Body of pancreas (tissue), 4 donors: ENCODE data around the gene NF2. TPM values are rescaled to one million over a fixed set of nuclear protein-coding genes. Genes with fewer than 3 reads are reported as not detected.

ENCODE experiments used
- ATAC-seq: fragments of 150-250 bp; one replicate; pipeline ENCODE4 v1.9.1; 2016
- DNase-seq, 4 donors: peaks; one replicate each; pipeline ENCODE4 v3.0.0-alpha.2; 2019
- H3K27ac ChIP-seq, 4 donors: fragments of 200-600 bp; sonication (generic); 1 replicate in 3 of 4; 2 replicates in 1 of 4; pipeline versions ENCODE4 v1.5.1 to v1.6.1; 2016 to 2019; ENCODE audit warnings: mild to moderate bottlenecking in 1 of 4, mixed read lengths in 1 of 4, moderate library complexity in 1 of 4
- H3K27me3 ChIP-seq, 2 donors: fragments of 200-600 bp; sonication (generic); one replicate each; pipeline ENCODE4 v1.6.0; 2016; ENCODE audit warnings: mild to moderate bottlenecking in 1 of 2
- H3K36me3 ChIP-seq, 2 donors: fragments of 200-600 bp; sonication (generic); replicated peaks in 1 of 2; 2 replicates each; pipeline ENCODE4 v1.5.1; 2016; ENCODE audit warnings: low read depth in 2 of 2; ENCODE audit not compliant: insufficient read depth in 1 of 2
- H3K4me1 ChIP-seq: fragments of 200-600 bp; sonication (generic); one replicate; pipeline ENCODE4 v1.6.0; 2016
- H3K4me3 ChIP-seq, 2 donors: fragments of 200-600 bp; sonication (generic); 1 replicate in 1 of 2; 2 replicates in 1 of 2; pipeline ENCODE4 v1.5.1; 2016 to 2019
- H3K9me3 ChIP-seq, 3 donors: fragments of 200-600 bp; sonication (generic); 1 replicate in 2 of 3; 2 replicates in 1 of 3; pipeline ENCODE4 v1.5.1; 2016
- POLR2A ChIP-seq, 3 donors: fragments of 450-650 bp; IDR thresholded peaks; one replicate each; pipeline ENCODE4 v1.6.1; 2016; ENCODE audit warnings: antibody characterized with exemption in 3 of 3, mild to moderate bottlenecking in 2 of 3
- WGBS, 2 donors: methylation state at CpG; one replicate each; pipeline ENCODE4 v1.1.5; 2017; 5-methylcytosine and 5-hydroxymethylcytosine counted together
- intact Hi-C: fragments of 100-400 bp; cut with DNase I; formaldehyde crosslinking; loops from one replicate; pipeline ENCODE4 v1.15.1; 2023
- total RNA-seq, 2 donors: library from RNA; depleted of rRNA; stranded (reverse); fragments of >200 nt; gene quantifications; one replicate each; pipeline ENCODE4 v1.1.0, GENCODE V29; 2016
- TF ChIP-seq, protein P1 (sequence below), 7 experiments: fragments of 450-650 bp in 4 of 7; fragments of 200-600 bp in 3 of 7; sonication (generic) in 3 of 7; IDR thresholded peaks; one replicate each; pipeline ENCODE4 v1.5.1; 2016 to 2019; ENCODE audit warnings: antibody characterized with exemption in 7 of 7

The NF2 gene
- total RNA-seq, 2 donors from 2014 or later: 21.4 to 26.5 TPM

GRCh38 chr22:29689206-29689879, 85.9 kb downstream of the NF2 start:
- Histone ChIP-seq H3K9me3 (no peaks in the 10 kb centered on the region), H3K4me3 (no peak overlapping the region), H3K27ac (no peak overlapping the region), H3K36me3 (peaks cover 0 to 2% of the 10 kb centered on the region in 2 donors), H3K27me3 (no peaks in the 10 kb centered on the region), H3K4me1 (no peaks in the 10 kb centered on the region)
- 83 to 90% methylated on average over 5 of the region's 5 CpGs for WGBS, 2 donors
- no peak for TF ChIP-seq POLR2A (IDR thresholded peaks at IDR 0.05)
- TF ChIP-seq, protein P1, sequence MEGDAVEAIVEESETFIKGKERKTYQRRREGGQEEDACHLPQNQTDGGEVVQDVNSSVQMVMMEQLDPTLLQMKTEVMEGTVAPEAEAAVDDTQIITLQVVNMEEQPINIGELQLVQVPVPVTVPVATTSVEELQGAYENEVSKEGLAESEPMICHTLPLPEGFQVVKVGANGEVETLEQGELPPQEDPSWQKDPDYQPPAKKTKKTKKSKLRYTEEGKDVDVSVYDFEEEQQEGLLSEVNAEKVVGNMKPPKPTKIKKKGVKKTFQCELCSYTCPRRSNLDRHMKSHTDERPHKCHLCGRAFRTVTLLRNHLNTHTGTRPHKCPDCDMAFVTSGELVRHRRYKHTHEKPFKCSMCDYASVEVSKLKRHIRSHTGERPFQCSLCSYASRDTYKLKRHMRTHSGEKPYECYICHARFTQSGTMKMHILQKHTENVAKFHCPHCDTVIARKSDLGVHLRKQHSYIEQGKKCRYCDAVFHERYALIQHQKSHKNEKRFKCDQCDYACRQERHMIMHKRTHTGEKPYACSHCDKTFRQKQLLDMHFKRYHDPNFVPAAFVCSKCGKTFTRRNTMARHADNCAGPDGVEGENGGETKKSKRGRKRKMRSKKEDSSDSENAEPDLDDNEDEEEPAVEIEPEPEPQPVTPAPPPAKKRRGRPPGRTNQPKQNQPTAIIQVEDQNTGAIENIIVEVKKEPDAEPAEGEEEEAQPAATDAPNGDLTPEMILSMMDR (IDR thresholded peaks at IDR 0.05): no peak
- ATAC-seq: no peak
- DNase-seq: no peak
- intact Hi-C loops: no loop called here

GRCh38 chr22:29689880-29690213, 86.4 kb downstream of the NF2 start:
- no peaks in the 10 kb centered on the region for H3K9me3 ChIP-seq
- DNase-seq: peak; percentile 56 to 73 (median 67)
- H3K4me3 ChIP-seq: no peak overlapping the region
- peaks cover 0 to 2% of the 10 kb centered on the region in 2 donors for H3K36me3 ChIP-seq
- no peak overlapping the region for H3K27ac ChIP-seq
- H3K4me1 ChIP-seq: no peaks in the 10 kb centered on the region
- 8 to 10% methylated on average over 8 of the region's 8 CpGs for WGBS, 2 donors
- TF ChIP-seq POLR2A (IDR thresholded peaks at IDR 0.05): no peak
- TF ChIP-seq, protein P1 (IDR thresholded peaks at IDR 0.05): peak; percentile 48 to 77 (median 67)
- intact Hi-C loops: loop anchor here (5.0 to 10.0 kb wide), 2 partner anchors 315 to 397 kb away; no protein-coding TSS in a partner anchor
- peak; percentile 66 for ATAC-seq
- no peaks in the 10 kb centered on the region for H3K27me3 ChIP-seq

DNA sequence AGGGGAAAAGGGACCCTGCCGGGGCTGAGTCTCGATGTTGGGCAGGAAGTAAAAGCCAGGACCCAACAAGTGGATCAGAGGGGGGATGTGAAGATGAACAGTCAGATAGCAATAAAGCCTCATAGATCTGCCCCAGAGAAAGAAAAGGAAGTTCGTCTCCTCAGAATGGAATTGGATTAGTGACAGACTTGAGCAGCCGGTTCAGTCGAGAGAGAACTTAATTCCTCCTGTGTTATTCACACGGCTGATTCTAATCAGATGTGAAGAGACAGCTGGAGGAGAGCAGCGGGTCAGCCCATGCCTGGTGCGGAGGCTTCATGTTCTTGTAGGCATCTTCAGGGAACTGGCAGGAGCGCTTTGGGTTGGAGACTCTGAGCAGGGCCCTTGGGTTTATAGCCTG, 87.0 kb downstream of the NF2 start:
- DNase-seq (no peak), ATAC-seq (no peak)
- Histone ChIP-seq H3K36me3 (peaks cover 0 to 2% of the 10 kb centered on the region in 2 donors), H3K27ac (no peak overlapping the region), H3K27me3 (no peaks in the 10 kb centered on the region), H3K9me3 (no peaks in the 10 kb centered on the region), H3K4me3 (no peak overlapping the region), H3K4me1 (no peaks in the 10 kb centered on the region)
- intact Hi-C loops: loop anchor here (5.0 to 10.0 kb wide), 2 partner anchors 314 to 397 kb away; no protein-coding TSS in a partner anchor
- WGBS, 2 donors: 59 to 65% methylated on average over 7 to 9 of the region's 9 CpGs
- TF ChIP-seq, protein P1 (IDR thresholded peaks at IDR 0.05): no peak
- TF ChIP-seq POLR2A (IDR thresholded peaks at IDR 0.05): no peak

DNA sequence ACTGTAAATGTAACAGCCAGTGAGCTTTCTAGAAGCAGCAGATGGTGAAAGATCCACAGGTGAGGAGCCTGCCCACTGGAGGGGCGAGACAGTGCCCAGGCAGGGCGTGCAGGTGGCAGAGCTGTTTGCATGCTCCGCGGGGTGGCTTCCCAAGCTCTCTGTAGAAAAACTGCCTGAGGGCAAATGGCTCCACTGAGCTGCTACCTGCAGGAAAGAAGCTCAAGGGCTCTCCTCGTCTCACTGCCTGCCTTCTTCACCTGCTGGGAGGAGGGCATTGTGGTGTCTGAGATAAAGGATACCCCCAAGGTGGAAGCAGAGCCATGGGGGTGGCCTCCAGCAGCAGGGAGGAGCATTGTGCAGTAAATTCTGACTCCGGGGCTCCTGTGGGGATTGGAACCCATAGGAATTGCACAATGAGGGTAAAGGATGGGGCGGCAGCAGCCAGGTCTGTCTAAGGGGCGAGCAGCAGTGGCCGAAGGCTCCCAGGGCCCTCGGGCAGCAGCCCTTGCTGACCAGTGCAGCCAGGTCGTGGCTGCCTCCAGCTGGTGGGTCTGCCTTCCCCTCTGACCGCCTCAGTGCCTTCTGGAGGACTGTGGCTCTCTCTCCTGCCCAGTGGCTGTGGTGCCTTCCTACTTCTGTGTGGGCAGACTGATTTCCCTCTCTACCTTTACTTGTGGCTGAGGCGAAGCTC, 88.3 kb downstream of the NF2 start:
- no peak overlapping the region for H3K27ac ChIP-seq
- H3K4me1 ChIP-seq: no peaks in the 10 kb centered on the region
- WGBS, 2 donors: 90 to 92% methylated on average over 8 to 13 of the region's 13 CpGs
- peaks cover 0 to 2% of the 10 kb centered on the region in 2 donors for H3K36me3 ChIP-seq
- TF ChIP-seq, protein P1 (IDR thresholded peaks at IDR 0.05): no peak
- TF ChIP-seq POLR2A (IDR thresholded peaks at IDR 0.05): no peak
- ATAC-seq (no peak), DNase-seq (no peak)
- intact Hi-C loops: loop anchor here (5.0 to 10.0 kb wide), 2 partner anchors 313 to 396 kb away; no protein-coding TSS in a partner anchor
- no peaks in the 10 kb centered on the region for H3K27me3 ChIP-seq
- no peak overlapping the region for H3K4me3 ChIP-seq
- H3K9me3 ChIP-seq: no peaks in the 10 kb centered on the region
